Activated CD4-positive, alpha-beta memory T cell treated with anti-CD3 and anti-CD28 coated beads, Interleukin-2, amount 10 ng/mL, durations not matched to agents 7 days and 5 days (primary cell): ENCODE results near the gene BMPR1A. TPM values are rescaled to one million over a fixed set of nuclear protein-coding genes. Genes with fewer than 3 reads are reported as not detected.

Experiments used
- CTCF ChIA-PET: fragments of 350-600 bp; sonication (Branson Sonifier 250); formaldehyde crosslinking; loops from one replicate; lab custom pipeline; 2021; ENCODE audit warnings: antibody characterized with exemption, inconsistent platforms; lab: Charles Lee
- POLR2A ChIA-PET: fragments of 350-600 bp; sonication (Branson Sonifier 250); formaldehyde crosslinking; loops from one replicate; lab custom pipeline; 2021; ENCODE audit warnings: antibody characterized with exemption; lab: Charles Lee
- DNase-seq: peaks from one replicate; pipeline ENCODE4 v3.0.0-alpha.2; 2020
- H3K27ac Mint-ChIP-seq: one replicate; pipeline ENCODE4 v1.8.0; 2021; ENCODE audit warnings: mild to moderate bottlenecking, mixed read lengths
- H3K27me3 Mint-ChIP-seq: one replicate; pipeline ENCODE4 v1.8.0; 2021; ENCODE audit warnings: mixed read lengths
- H3K36me3 Mint-ChIP-seq: one replicate; pipeline ENCODE4 v1.8.0; 2021; ENCODE audit warnings: low read depth, mixed read lengths
- H3K4me1 Mint-ChIP-seq: one replicate; pipeline ENCODE4 v1.8.0; 2021; ENCODE audit warnings: mixed read lengths
- H3K4me3 Mint-ChIP-seq: one replicate; pipeline ENCODE4 v1.8.0; 2021; ENCODE audit warnings: mild to moderate bottlenecking, mixed read lengths
- H3K9me3 Mint-ChIP-seq: one replicate; pipeline ENCODE4 v1.8.0; 2021; ENCODE audit warnings: mixed read lengths
- total RNA-seq, 2 experiments: library from RNA; stranded (reverse); gene quantifications; one replicate each; pipeline ENCODE4 v1.2.3, GENCODE V29; 2021

Gene BMPR1A
- total RNA-seq, 2 experiments from 2014 or later, result 14.8 to 17.2 TPM

- Mint-ChIP-seq H3K9me3 (no peaks in the 10 kb centered on the region), H3K4me1 (no peaks in the 10 kb centered on the region), H3K36me3 (no peaks in the 10 kb centered on the region), H3K27ac (no peak overlapping the region), H3K27me3 (peaks cover 12% of the 10 kb centered on the region), H3K4me3 (no peak overlapping the region)
- no peak for DNase-seq
- ChIA-PET CTCF (no interaction called here), POLR2A (no interaction called here)
Measured at GRCh38 chr10:86981716-86982115, 225.3 kb downstream of the BMPR1A start.

Other genes starting within 250 kb of the BMPR1A start
- 10 to 100 TPM; 46.7 to 47.5 TPM for gene WAPL, start 234.8 kb upstream of the BMPR1A start, total RNA-seq
- gene OPN4, start 102.1 kb upstream of the BMPR1A start, total RNA-seq, result not detected
- gene LDB3, start 88.1 kb upstream of the BMPR1A start, total RNA-seq, result under 1 TPM; 0.05 to 0.10 TPM
- not detected for gene MMRN2, start 201.0 kb downstream of the BMPR1A start, total RNA-seq
- gene SNCG, start 202.0 kb downstream of the BMPR1A start, total RNA-seq, result not detected
- gene ADIRF, start 211.9 kb downstream of the BMPR1A start, total RNA-seq, result not detected